Measurements from ENCODE around the gene FBXO31. TPM values are rescaled to one million over a fixed set of nuclear protein-coding genes. Genes with fewer than 3 reads are reported as not detected.

FBXO31 gene
- total and polyA plus RNA-seq, 9 of the 15 experiments (the other 6 are each of a cell fraction or from before 2014, with no cell fraction given): 0.18 to 33.3 (median 10.9) TPM

GRCh38 chr16:87317750-87318644 is 65.6 kb downstream of the FBXO31 start:
- peak; percentile 79 for ATAC-seq
- Histone ChIP-seq H3K9me1 (ENCODE audit: control insufficient read depth, insufficient read depth, low read length) (no peaks in the 10 kb centered on the region), H3K79me2 (ENCODE audit: control insufficient read depth, insufficient read depth, low read length) (peaks cover 22% of the 10 kb centered on the region), H3K36me3 (ENCODE audit: control insufficient read depth, insufficient read depth, low read length) (peaks cover 18% of the 10 kb centered on the region), H3K9ac (ENCODE audit: insufficient read depth in 1 of 2, low read depth in 2 of 2, low read length in 2 of 2) (peak overlapping the region; percentile 92 to 99), H3K4me3 (peak overlapping the region; percentile 79), H4K20me1 (replicated peaks; ENCODE audit: control insufficient read depth, insufficient read depth, low read length) (no peaks in the 10 kb centered on the region), H3K4me2 (ENCODE audit: insufficient read depth, low read length) (peak overlapping the region; percentile 99), H3K9me3 (replicated peaks; ENCODE audit: control insufficient read depth, insufficient read depth, low read depth, low read length) (no peaks in the 10 kb centered on the region), H2AFZ (ENCODE audit: low read depth, low read length) (peak overlapping the region; percentile 97), H3K4me1 (replicated peaks in 1 of 2; ENCODE audit: control insufficient read depth in 2 of 2, insufficient read depth in 2 of 2, low read length in 2 of 2) (peaks cover 13 to 15% of the 10 kb centered on the region in 2 experiments), H3K27me3 (ENCODE audit: control insufficient read depth in 2 of 2, insufficient read depth in 2 of 2, low read length in 2 of 2) (no peaks in the 10 kb centered on the region), H3K27ac (ENCODE audit: extremely low read depth, low read depth, low read length) (peak overlapping the region; percentile 93)
- intact Hi-C loops (cut with micrococcal nuclease): loop anchor here (2.0 kb wide), 2 partner anchors 67 to 75 kb away; partner anchors contain the start of gene MAP1LC3B
- in situ Hi-C loops (cut with MboI): no loop called here
- FAIRE-seq: peak; percentile 71
- BruUV-seq (replicated peaks): no TSS peak
- DNase-seq (ENCODE audit: extremely low read depth in 1 of 4, low spot score in 3 of 4): peak in 3 of 4 experiments; percentile 25 to 76 (median 75)
- POLR2A ChIA-PET: interaction anchor here (0.5 to 5.2 kb wide), 15 partner anchors 9 to 103 kb away, joined by 3 to 42 read pairs (median 4); partner anchors contain the start of gene FBXO31
- CTCF ChIA-PET (ENCODE audit: low intra/inter-chr PET ratio): interaction anchor here (0.6 to 0.9 kb wide), 2 partner anchors 318 to 754 kb away, joined by 3 read pairs; no protein-coding TSS in a partner anchor
- WGBS (ENCODE audit: insufficient coverage, low coverage, missing lambda C conversion rate): 2% methylated on average over 28 of the region's 28 CpGs
- TF ChIP-seq ATF6 (CRISPR knock-in tag; IDR thresholded peaks at IDR 0.05) (0 out of 2 replicates have a peak, but pooled peaks have one; percentile 14), EZH2 (IDR thresholded peaks at IDR 0.05; ENCODE audit: borderline replicate concordance, low read depth, low read length) (no peak), CHD1 (IDR thresholded peaks at IDR 0.05; ENCODE audit: low read length) (peak; percentile 3), UBTF (IDR thresholded peaks at IDR 0.05; ENCODE audit: borderline replicate concordance in 1 of 2, low read depth in 2 of 2, low read length in 2 of 2) (0 out of 4 replicates have a peak, but pooled peaks of 1 of the 2 experiments have one; percentile 42), ETV5 (CRISPR knock-in tag; IDR thresholded peaks at IDR 0.05; ENCODE audit: low read depth) (0 out of 2 replicates have a peak, but pooled peaks have one; percentile 25), RBFOX2 (IDR thresholded peaks at IDR 0.05; ENCODE audit: low read depth, low read length) (no peak), AFF1 (IDR thresholded peaks at IDR 0.05; ENCODE audit: low read depth in 1 of 2, partially characterized antibody in 2 of 2) (peak in 1 of 2 experiments; percentile 21), KDM2B (CRISPR knock-in tag; IDR thresholded peaks at IDR 0.05) (no peak), DPF2 (IDR thresholded peaks at IDR 0.05) (no peak), ZNF76 (CRISPR knock-in tag; IDR thresholded peaks at IDR 0.05; ENCODE audit: borderline replicate concordance) (no peak)

Measured in K562 (cell line).